Measurements from ENCODE around the gene PDCD10. TPM values are rescaled to one million over a fixed set of nuclear protein-coding genes. Genes with fewer than 3 reads are reported as not detected.

The PDCD10 gene
- total and polyA plus RNA-seq, 2 donors (not counting 3 experiments of a cell fraction or from before 2014, with no cell fraction given): 21.3 to 47.8 TPM

- Histone ChIP-seq H3K79me2 (ENCODE audit: control insufficient read depth, insufficient read depth, low read length) (no peaks in the 10 kb centered on the region), H3K9ac (replicated peaks; ENCODE audit: extremely low read depth, insufficient read depth, low read length) (no peak overlapping the region), H3K27ac (ENCODE audit: insufficient read depth, low read depth, low read length) (no peak overlapping the region), H4K20me1 (replicated peaks; ENCODE audit: control insufficient read depth, extremely low read depth, insufficient read depth, low read length) (no peaks in the 10 kb centered on the region), H3K9me1 (replicated peaks; ENCODE audit: control insufficient read depth, extremely low read depth, insufficient read depth, low read length) (no peaks in the 10 kb centered on the region), H3K4me2 (ENCODE audit: insufficient read depth, low read length) (no peak overlapping the region), H2AFZ (ENCODE audit: low read depth, low read length) (no peak overlapping the region), H3K27me3 (ENCODE audit: control insufficient read depth in 2 of 2, insufficient read depth in 2 of 2, low read length in 2 of 2) (no peaks in the 10 kb centered on the region), H3K4me3 (replicated peaks in 1 of 3; ENCODE audit: insufficient read depth in 1 of 3, low read depth in 1 of 3, low read length in 3 of 3) (no peak overlapping the region), H3K4me1 (ENCODE audit: control insufficient read depth, extremely low read depth, insufficient read depth, low read length) (no peaks in the 10 kb centered on the region), H3K9me3 (replicated peaks; ENCODE audit: control insufficient read depth, insufficient read depth, low read length) (no peaks in the 10 kb centered on the region), H3K36me3 (ENCODE audit: control insufficient read depth in 2 of 2, extremely low read depth in 1 of 2, insufficient read depth in 2 of 2, low read length in 2 of 2) (no peaks in the 10 kb centered on the region)
- FAIRE-seq: no peak
- intact Hi-C loops (cut with micrococcal nuclease) (no loop called here), dilution Hi-C loops (cut with MboI; ENCODE audit: extremely low pct_ligation_motif_present, low sequenced_read_pairs) (no loop called here)
- CTCF ChIA-PET: no interaction called here
- DNase-seq (ENCODE audit: low read depth, low spot score): no peak
- POLR2A ChIA-PET: no interaction called here
- TF ChIP-seq CTCF (IDR thresholded peaks at IDR 0.05; ENCODE audit: extremely low read depth in 1 of 2, insufficient read depth in 1 of 2, low read depth in 1 of 2, low read length in 2 of 2) (no peak), POLR2AphosphoS5 (IDR thresholded peaks at IDR 0.05; ENCODE audit: insufficient read depth, low read depth, low read length) (no peak), MAX (IDR thresholded peaks at IDR 0.05; ENCODE audit: insufficient read depth, insufficient read length) (no peak), MYC (IDR thresholded peaks at IDR 0.05; ENCODE audit: low read depth, low read length) (no peak), EZH2 (IDR thresholded peaks at IDR 0.05; ENCODE audit: borderline replicate concordance, low read depth, low read length, severe bottlenecking) (no peak), GATA2 (IDR thresholded peaks at IDR 0.05; ENCODE audit: insufficient read depth, insufficient read length, low read depth, low read length) (no peak), POLR2A (IDR thresholded peaks at IDR 0.05; ENCODE audit: low read depth, low read length) (no peak), FOS (IDR thresholded peaks at IDR 0.05; ENCODE audit: borderline replicate concordance, insufficient read depth, low read length) (no peak), JUN (IDR thresholded peaks at IDR 0.05; ENCODE audit: borderline replicate concordance, insufficient read depth, insufficient read length, low read depth) (no peak)
- no TSS peak for BruUV-seq (replicated peaks)
Measured at GRCh38 chr3:167777356-167777755, 42.7 kb upstream of the PDCD10 start.

Data from endothelial cell of umbilical vein (primary cell).